WERI-Rb-1 (cell line): ENCODE results near the gene CCDC91.

Source experiments
- DNase-seq: peaks from one replicate; pipeline ENCODE4 v3.0.0-alpha.2; 2020
- H3K27ac ChIP-seq: fragments of 250-450 bp; sonication (Bioruptor Pico); 2 replicates; pipeline ENCODE4 v1.5.1; 2020; ENCODE audit warnings: mild to moderate bottlenecking, moderate library complexity
- H3K27me3 ChIP-seq: fragments of 250-450 bp; sonication (Bioruptor Pico); 2 replicates; pipeline ENCODE4 v1.5.1; 2021; ENCODE audit warnings: mild to moderate bottlenecking, low read depth, moderate library complexity; ENCODE audit not compliant: insufficient read depth, severe bottlenecking
- H3K36me3 ChIP-seq: fragments of 250-450 bp; sonication (Bioruptor Pico); 2 replicates; pipeline ENCODE4 v1.5.1; 2020; ENCODE audit warnings: mild to moderate bottlenecking, moderate library complexity
- H3K4me3 ChIP-seq: 2 replicates; pipeline ENCODE4 v1.5.1; 2011; ENCODE audit warnings: low read depth, mild to moderate bottlenecking, control low read depth, low read length
- H3K9me3 ChIP-seq: fragments of 250-450 bp; sonication (Bioruptor Pico); 2 replicates; pipeline ENCODE4 v1.5.1; 2021; ENCODE audit warnings: mild to moderate bottlenecking, moderate library complexity; ENCODE audit not compliant: severe bottlenecking
- TF ChIP-seq, protein P1 (sequence below): IDR thresholded peaks from 2 replicates; pipeline ENCODE4 v1.5.1; 2011; ENCODE audit warnings: low read depth, mild to moderate bottlenecking, control low read depth, inconsistent platforms, low read length

CCDC91 gene

DNA sequence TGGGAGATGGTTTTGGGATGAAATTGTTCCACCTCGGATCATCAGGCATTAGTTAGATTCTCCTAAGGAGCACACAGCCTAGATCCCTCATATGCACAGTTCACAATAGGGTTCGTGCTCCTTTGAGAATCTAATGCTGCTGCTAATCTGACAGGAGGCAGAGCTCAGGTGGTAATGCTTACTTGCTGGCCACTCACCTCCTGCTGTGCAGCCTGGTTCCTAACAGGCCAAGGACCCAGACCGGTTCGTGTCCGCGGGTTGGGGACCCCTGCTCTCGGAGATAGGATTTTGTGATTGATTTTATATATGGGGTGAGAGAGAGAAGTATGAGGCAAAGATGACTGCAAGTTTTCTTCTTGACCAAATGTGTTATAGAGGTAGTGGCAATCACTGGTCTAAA is 57.5 kb downstream of the CCDC91 start:
- no peaks in the 10 kb centered on the region for H3K9me3 ChIP-seq
- TF ChIP-seq, protein P1, sequence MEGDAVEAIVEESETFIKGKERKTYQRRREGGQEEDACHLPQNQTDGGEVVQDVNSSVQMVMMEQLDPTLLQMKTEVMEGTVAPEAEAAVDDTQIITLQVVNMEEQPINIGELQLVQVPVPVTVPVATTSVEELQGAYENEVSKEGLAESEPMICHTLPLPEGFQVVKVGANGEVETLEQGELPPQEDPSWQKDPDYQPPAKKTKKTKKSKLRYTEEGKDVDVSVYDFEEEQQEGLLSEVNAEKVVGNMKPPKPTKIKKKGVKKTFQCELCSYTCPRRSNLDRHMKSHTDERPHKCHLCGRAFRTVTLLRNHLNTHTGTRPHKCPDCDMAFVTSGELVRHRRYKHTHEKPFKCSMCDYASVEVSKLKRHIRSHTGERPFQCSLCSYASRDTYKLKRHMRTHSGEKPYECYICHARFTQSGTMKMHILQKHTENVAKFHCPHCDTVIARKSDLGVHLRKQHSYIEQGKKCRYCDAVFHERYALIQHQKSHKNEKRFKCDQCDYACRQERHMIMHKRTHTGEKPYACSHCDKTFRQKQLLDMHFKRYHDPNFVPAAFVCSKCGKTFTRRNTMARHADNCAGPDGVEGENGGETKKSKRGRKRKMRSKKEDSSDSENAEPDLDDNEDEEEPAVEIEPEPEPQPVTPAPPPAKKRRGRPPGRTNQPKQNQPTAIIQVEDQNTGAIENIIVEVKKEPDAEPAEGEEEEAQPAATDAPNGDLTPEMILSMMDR = no peak
- H3K4me3 ChIP-seq = no peak overlapping the region
- H3K27me3 ChIP-seq = no peaks in the 10 kb centered on the region
- H3K27ac ChIP-seq = no peak overlapping the region
- no peak for DNase-seq
- no peaks in the 10 kb centered on the region for H3K36me3 ChIP-seq

DNA sequence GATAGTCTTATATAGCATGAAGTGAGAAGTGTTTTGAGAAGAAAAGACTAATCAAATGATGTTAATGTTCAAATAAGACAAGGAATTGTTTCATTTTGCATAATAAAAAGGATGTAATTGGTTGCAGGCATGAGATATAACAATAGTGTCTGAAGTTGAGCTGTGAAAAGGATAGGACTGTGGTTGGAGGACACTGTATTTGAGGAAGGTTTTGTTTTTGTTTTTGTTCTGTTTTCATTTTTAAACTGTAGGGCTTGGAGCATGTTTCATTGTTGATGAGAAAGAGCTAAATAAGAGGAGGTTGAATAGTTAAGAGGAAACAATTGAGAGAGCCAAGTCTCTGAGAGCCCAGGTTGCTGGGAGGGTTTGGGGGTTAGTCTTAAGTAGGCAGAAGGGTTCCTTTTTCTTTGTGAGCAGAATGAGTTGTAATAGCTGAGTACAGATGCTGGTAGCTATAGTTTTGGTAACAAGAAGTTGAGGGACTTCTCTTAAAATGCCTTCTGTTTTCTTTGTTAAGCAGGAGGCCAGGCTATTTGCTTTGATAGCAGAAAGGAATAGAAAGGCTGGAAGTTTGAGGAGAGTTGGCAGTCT is 58.4 kb downstream of the CCDC91 start:
- TF ChIP-seq, protein P1 = no peak
- DNase-seq = no peak
- Histone ChIP-seq H3K9me3 (no peaks in the 10 kb centered on the region), H3K4me3 (no peak overlapping the region), H3K36me3 (no peaks in the 10 kb centered on the region), H3K27me3 (no peaks in the 10 kb centered on the region), H3K27ac (no peak overlapping the region)

DNA sequence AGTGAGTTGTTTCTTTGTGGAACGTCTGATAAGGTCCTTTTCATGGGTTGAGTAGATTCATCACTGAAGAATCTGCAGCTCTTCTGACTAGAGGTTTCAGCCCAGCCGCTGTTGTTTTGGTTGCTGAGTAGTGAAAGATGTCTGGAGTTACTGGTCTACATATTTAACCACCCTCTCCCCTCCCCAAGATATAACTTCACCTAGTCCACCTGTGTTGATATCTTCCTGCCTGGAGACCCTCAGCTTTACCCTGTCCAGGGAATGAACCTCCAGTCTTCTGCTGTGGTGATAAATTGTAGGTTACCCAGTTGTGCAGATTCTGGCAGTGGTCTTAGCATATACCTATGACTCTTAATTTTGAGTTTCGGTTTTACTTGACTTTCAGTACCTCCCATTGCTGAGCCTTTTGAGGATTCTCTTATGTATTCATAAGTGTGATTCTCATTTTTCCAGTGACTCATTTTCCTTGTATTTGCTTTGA is 62.9 kb downstream of the CCDC91 start:
- no peaks in the 10 kb centered on the region for H3K27me3 ChIP-seq
- no peak for DNase-seq
- TF ChIP-seq, protein P1 = no peak
- no peak overlapping the region for H3K27ac ChIP-seq
- no peak overlapping the region for H3K4me3 ChIP-seq
- H3K36me3 ChIP-seq = no peaks in the 10 kb centered on the region
- H3K9me3 ChIP-seq = no peaks in the 10 kb centered on the region

DNA sequence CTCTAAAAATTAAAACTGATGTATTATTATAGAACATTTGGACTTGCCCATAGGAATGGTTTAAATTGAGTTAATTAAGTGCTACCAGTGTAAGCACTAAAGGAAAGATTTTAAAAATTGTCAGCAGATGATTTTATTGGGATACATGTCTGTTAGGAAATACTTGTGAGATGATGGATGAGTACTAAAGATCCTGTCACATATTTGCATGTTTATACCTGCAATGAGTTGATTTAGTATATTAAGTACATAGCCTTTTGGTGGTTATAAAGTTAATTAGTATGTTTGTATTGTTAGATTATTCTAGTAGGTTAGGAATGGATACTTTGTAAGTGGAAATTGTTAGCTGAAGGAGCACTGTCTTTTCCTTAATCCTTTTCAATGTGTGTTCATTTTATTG is 67.2 kb downstream of the CCDC91 start:
- Histone ChIP-seq H3K27me3 (no peaks in the 10 kb centered on the region), H3K36me3 (no peaks in the 10 kb centered on the region; the same call in 1 of the 2 replicates), H3K27ac (no peak overlapping the region), H3K9me3 (no peaks in the 10 kb centered on the region), H3K4me3 (no peak overlapping the region)
- TF ChIP-seq, protein P1 = no peak
- DNase-seq = no peak

DNA sequence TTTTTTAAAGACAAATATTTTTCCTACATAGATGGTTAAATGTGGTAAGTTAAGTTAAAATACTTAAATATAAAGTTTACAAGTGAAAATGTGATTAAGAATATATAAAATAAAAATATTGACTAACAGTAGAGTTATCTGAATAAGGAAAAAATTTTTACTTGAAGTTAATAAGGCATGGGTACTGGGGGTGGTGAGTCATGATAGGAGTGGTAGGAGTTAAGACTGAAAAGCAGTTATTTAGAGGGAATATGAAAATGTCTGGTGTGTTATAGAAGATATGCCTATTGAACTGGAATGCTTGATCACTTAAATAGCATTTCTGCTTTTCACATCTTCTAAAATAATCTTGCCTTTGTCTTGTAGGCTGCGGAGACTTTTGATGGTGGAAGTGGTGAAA is 68.7 kb downstream of the CCDC91 start:
- no peaks in the 10 kb centered on the region; the same call in 1 of the 2 replicates for H3K36me3 ChIP-seq
- no peak for DNase-seq

More for the DNA sequence above, 68.7 kb downstream of the CCDC91 start:
- no peaks in the 10 kb centered on the region for H3K9me3 ChIP-seq
- H3K27ac ChIP-seq = no peak overlapping the region
- no peaks in the 10 kb centered on the region for H3K27me3 ChIP-seq
- no peak overlapping the region for H3K4me3 ChIP-seq
- TF ChIP-seq, protein P1 = no peak
